ENCODE results near the gene RAD51C.
"Not testable (repeated sequence)": the region's sequence is repeated elsewhere in the genome, so short reads cannot be mapped to it uniquely, and the experiment has no call there.

Gene RAD51C

GRCh38 chr17:58734811-58735210, 42.4 kb downstream of the RAD51C start:
- DNase-seq (ENCODE audit: low read depth): no peak
- no peak for TF ChIP-seq CTCF (conservative IDR thresholded peaks at IDR 0.05; ENCODE audit: low read depth, low read length)
- H3K4me3 ChIP-seq (ENCODE audit: low read depth, low read length): no peak overlapping the region

DNA sequence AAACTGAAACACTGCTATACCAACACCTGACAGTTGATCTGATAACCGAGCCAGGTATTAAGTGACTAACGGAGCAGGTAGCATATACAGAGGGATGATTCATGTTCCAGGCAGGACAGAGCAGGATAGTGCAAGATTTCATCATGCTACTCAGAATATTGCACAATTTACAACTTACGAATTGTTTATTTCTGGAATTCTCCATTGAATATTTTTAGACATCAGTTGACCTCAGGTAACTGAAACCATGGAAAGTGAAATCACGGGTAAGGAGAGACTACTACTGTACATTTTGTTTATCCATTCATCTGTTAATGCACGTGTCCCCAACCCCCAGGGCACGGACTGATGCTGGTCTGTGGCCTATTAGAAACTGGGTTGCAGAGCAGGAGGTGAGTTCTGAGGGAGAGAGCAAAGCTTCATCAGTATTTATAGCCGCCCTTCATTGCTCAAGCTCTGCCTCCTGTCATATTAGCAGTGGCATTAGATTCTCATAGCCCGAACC, 48.8 kb downstream of the RAD51C start:
- H3K4me3 ChIP-seq (ENCODE audit: low read depth, low read length): no peak overlapping the region
- DNase-seq (ENCODE audit: low read depth): peak; percentile 74
- TF ChIP-seq CTCF (conservative IDR thresholded peaks at IDR 0.05; ENCODE audit: low read depth, low read length): no peak

- no peak for TF ChIP-seq CTCF (conservative IDR thresholded peaks at IDR 0.05; ENCODE audit: low read depth, low read length)
- no peak for DNase-seq (ENCODE audit: low read depth)
- no peak overlapping the region for H3K4me3 ChIP-seq (ENCODE audit: low read depth, low read length)
Measured at GRCh38 chr17:58747674-58748073, 55.3 kb downstream of the RAD51C start.

GRCh38 chr17:58749627-58750026, 57.2 kb downstream of the RAD51C start:
- H3K4me3 ChIP-seq (ENCODE audit: low read depth, low read length); DNase-seq (ENCODE audit: low read depth): not testable (repeated sequence)

DNA sequence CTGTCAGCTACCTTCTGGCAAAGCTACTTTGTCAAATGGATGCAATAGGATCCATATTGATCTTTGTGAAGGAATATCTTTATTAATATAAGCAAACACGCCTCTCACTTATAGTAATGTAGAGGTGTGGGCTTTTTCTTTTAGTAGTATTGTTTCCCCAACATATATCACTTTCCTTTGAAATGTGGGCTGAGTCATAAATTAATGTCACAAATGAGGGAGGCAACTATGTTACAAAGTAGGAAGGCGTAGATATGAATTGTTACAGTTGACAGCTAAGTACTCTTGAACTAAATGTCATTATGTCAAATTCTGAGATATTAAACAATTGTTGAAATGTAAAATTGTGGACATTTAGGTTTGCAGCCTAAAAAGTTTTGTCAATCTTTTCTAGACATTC, 60.6 kb downstream of the RAD51C start:
- no peak overlapping the region for H3K4me3 ChIP-seq (ENCODE audit: low read depth, low read length)
- TF ChIP-seq CTCF (conservative IDR thresholded peaks at IDR 0.05; ENCODE audit: low read depth, low read length): no peak
- no peak for DNase-seq (ENCODE audit: low read depth)

DNA sequence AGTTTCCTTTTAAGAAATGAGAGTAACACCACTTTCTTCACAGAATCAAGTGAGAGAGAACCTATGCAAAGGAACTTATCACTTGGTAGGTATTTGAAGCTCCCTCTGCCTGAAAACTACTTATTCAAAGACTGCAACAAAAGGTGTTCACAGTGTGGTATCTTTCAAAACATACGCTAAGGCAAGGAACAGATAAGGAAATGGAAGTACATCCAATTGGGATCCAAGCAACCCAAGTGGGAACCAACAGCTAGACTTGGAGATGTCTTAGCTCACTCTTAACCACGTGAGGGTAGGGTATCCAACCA, 62.8 kb downstream of the RAD51C start:
- peak overlapping the region; percentile 62 for H3K4me3 ChIP-seq (ENCODE audit: low read depth, low read length)
- DNase-seq (ENCODE audit: low read depth): no peak
- no peak for TF ChIP-seq CTCF (conservative IDR thresholded peaks at IDR 0.05; ENCODE audit: low read depth, low read length)

DNA sequence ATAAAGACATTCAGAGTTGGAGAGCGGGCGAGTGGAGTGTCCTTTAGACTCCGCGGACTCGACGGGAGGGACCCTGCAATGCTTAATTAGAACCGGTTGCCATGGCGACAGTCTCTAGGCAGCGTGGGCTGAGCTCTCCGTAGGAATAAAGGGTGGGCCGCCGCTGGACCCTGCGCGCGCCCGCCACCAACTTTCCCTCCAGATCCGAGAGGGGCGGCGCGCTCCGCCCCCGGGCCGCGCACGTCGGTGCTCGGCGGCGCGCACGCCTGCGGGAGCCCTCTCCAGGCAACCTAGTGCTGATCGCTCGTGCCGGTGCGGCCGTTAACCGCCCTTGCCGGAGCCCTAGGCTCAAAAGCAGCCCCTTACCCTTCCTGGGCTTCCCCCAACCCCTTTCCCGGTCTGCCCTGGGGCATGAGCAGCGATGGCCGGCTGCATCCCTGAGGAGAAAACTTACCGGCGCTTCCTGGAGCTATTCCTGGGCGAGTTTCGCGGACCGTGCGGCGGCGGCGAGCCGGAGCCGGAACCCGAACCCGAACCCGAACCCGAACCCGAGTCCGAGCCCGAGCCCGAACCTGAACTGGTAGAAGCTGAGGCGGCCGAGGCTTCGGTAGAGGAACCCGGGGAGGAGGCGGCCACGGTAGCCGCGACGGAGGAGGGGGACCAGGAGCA, 63.3 kb downstream of the RAD51C start, which contains the start of gene PPM1E:
TSS of gene PPM1E (plus strand) at position 278 of the 669 bp plus-strand sequence.
- no peak for TF ChIP-seq CTCF (conservative IDR thresholded peaks at IDR 0.05; ENCODE audit: low read depth, low read length)
- H3K4me3 ChIP-seq (ENCODE audit: low read depth, low read length): peak within 1 kb of the TSS; percentile 62
- DNase-seq (ENCODE audit: low read depth): peak; percentile 44
